Right cardiac atrium (tissue), 5 donors: ENCODE measurements around the gene RMI2. TPM values are rescaled to one million over a fixed set of nuclear protein-coding genes. Genes with fewer than 3 reads are reported as not detected.

ENCODE experiments used
- ATAC-seq, 2 donors: fragments of 200-7000 bp; cut with Tn5 transposase; one replicate each; pipeline versions ENCODE4 v1.8.0 to v1.9.1; 2020; ENCODE audit warnings: moderate library complexity in 2 of 2, mild to moderate bottlenecking in 1 of 2
- DNase-seq, 3 donors: peaks; one replicate each; pipeline ENCODE4 v3.0.0-alpha.2; 2020
- H3K27ac ChIP-seq: one replicate; pipeline ENCODE4 v1.5.1; 2013; ENCODE audit warnings: mild to moderate bottlenecking, low read length, control low read depth, moderate library complexity
- H3K27me3 ChIP-seq: one replicate; pipeline ENCODE4 v1.6.1; 2013; ENCODE audit not compliant: control insufficient read depth, insufficient read depth
- H3K4me1 ChIP-seq: one replicate; pipeline ENCODE4 v1.6.1; 2013; ENCODE audit warnings: low read length; ENCODE audit not compliant: control insufficient read depth, insufficient read depth
- H3K4me3 ChIP-seq: one replicate; pipeline ENCODE4 v1.5.1; 2013; ENCODE audit warnings: low read length, control low read depth
- H3K9me3 ChIP-seq: one replicate; pipeline ENCODE4 v1.6.1; 2013; ENCODE audit warnings: low read length; ENCODE audit not compliant: control insufficient read depth
- WGBS: extraction: QIAGEN DNeasy Blood & Tissue Kit; methylation state at CpG from one replicate; pipeline ENCODE4 v1.1.7; 2013; 5-methylcytosine and 5-hydroxymethylcytosine counted together
- intact Hi-C, 4 donors: fragments of 100-400 bp; cut with DNase I; formaldehyde crosslinking; loops; one replicate each; pipeline versions ENCODE4 v1.11.0 to v1.14.0; 2022 to 2023
- polyA plus RNA-seq: library from polyadenylated mRNA; stranded (reverse); fragments of 200-250 nt; gene quantifications from one replicate; pipeline ENCODE4 v1.2.3, GENCODE V29; 2013
- total RNA-seq, 4 donors: library from RNA; stranded (reverse); fragmentation: NEBNext Ultra II Directional; extraction: Animal tissue kit (Norgen Biotek cat#: 25700); gene quantifications; one replicate each; pipeline ENCODE4 v1.2.1, GENCODE V29; 2021
- donor health status: healthy with polysubstance abuse.
- donor health status: DM: no; HTN: yes; CAD: no.
- donor health status: DM: no; HTN: no; CAD: no.
- donor health status: DM: no; HTN: yes; CAD: no; lungs with severe emphysema.
- donor health status: DM: yes; HTN: yes; CAD: no.

RMI2 gene
- total and polyA plus RNA-seq, 5 donors, result 0.20 to 0.97 (median 0.53) TPM; not detected in 1

DNA sequence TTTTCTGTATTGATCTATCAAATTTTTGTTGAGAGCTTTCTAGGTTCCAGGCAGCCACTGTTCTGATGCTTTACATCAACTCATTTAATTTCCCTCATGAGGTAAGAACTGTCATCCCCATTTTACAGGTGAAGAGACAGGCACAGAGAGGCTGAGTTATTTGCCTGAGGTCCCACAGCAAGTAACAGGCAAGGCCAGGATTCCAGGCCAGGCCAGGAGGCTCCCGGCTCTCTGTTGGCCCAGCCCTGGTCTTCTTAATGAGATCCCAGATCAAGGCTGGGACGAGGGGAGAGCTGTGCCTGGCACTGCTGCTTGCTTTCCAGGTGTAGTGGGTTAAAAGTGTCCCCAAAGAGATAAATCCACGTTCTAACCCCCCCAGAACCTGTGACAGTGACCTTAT, 22.4 kb upstream of the RMI2 start:
- no peaks in the 10 kb centered on the region for H3K9me3 ChIP-seq
- intact Hi-C loops, result no loop called here
- H3K27ac ChIP-seq, result no peak overlapping the region
- WGBS, result 85% methylated on average over 3 of the region's 3 CpGs
- H3K27me3 ChIP-seq, result no peaks in the 10 kb centered on the region
- no peak for ATAC-seq
- H3K4me3 ChIP-seq, result no peak overlapping the region
- no peaks in the 10 kb centered on the region for H3K4me1 ChIP-seq
- DNase-seq, result no peak

DNA sequence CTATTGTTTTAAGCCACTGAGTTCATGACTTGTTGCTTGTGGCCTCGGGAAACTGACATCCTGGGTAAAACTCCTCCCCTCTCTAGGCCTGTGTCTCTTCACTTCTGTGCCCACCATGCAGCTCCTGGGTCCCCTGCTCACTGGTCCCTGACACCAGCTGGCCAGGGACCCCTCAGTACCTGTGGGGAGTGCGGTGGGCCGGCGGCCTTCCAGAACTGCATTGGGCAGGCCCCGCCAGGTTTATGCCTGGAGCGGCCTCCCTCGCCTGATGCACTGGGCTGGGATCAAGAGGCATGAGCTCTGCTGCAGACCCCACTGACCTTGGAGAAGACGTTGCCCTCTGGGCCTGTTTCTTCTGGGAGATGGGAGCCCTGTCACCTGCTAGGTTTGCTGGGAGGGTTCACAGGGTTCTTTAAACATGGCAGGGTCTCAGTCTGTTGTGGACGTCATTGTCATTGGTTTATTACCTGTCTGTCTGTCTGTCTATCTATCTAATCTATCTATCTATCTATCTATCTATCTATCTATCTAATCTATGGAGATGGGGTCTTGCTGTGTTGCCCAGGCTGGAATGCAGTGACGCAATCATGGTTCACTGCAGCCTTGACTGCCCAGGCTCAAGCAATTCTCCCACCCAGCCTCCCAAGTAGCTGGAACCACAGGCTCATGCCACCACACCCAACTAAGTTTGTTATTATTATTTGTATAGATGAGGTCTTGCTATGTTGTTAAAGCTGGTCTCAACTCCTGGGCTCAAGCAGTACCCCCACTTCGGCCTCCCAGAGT, 21.5 kb upstream of the RMI2 start:
- ATAC-seq (no peak), DNase-seq (no peak)
- no peak overlapping the region for H3K27ac ChIP-seq
- 90% methylated on average over 11 of the region's 11 CpGs for WGBS
- H3K9me3 ChIP-seq, result no peaks in the 10 kb centered on the region
- no peaks in the 10 kb centered on the region for H3K27me3 ChIP-seq
- H3K4me3 ChIP-seq, result no peak overlapping the region
- no peaks in the 10 kb centered on the region for H3K4me1 ChIP-seq
- intact Hi-C loops, result no loop called here

DNA sequence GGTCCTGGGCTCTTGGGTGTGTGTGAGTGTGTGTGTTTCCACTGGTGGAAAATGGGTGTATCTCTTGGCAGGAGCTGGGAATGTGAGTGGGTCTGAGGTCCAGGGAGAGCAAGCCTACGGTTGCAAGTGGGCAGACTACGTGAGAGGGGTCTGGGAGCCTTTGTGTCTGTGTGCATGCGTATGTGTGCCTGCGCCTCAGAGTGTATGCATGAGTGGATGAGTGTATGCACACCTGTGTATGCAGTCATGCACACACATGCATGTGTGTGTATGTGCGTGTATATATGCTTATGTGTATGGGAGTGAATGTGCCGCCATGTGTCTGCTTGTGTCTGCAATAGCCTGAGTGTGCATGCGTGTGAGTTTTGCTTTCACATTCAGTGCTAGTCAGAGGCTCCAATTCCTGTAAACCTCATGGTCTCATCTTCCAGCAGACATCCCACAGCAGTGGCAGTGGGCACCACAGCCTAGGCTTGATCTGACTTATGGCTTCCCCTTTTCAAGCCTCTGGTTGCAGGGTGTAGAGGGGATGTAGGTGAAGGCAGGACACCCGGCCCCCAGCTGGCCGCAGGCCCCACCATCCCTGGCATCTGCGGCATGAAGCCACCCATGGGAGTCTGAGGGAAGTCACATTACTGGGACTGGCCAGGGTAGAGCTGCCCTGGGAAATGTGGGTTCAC, 19.7 kb upstream of the RMI2 start:
- ATAC-seq (no peak), DNase-seq (no peak)
- Histone ChIP-seq H3K4me1 (no peaks in the 10 kb centered on the region), H3K27ac (no peak overlapping the region), H3K4me3 (no peak overlapping the region), H3K27me3 (no peaks in the 10 kb centered on the region), H3K9me3 (no peaks in the 10 kb centered on the region)
- intact Hi-C loops, result no loop called here
- WGBS, result 76% methylated on average over 10 of the region's 10 CpGs

DNA sequence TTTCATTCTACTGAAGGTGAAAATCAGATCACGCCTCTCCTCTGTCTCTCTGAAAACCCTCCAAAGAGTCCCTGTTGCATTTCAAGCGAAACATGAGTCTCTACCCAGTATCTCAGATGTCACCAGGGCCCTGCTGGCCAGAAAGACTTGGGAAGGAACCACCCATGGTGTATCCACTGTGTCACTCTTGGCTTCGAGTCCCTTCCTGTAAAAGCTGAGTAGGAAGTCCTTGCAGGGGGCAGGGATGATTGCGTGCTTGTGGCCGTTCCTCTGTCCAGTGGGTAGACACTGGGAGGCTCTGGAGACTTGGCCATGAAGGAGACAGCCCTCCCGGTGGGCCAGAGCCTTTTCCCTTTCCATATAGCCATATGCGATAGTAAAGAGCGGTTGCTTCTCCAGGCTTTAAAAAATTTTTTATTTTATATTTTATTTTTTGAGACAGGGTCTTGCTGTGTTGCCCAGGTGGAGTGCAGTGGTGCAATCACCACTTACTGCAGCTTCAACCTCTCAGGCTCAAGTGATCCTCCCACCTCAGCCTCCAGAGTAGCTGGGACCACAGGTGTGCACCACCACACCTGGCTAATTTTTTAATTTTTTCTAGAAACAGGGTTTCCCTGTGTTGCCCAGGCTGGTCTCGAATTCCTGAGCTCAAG, 19.0 kb upstream of the RMI2 start:
- no peaks in the 10 kb centered on the region for H3K4me1 ChIP-seq
- intact Hi-C loops, result no loop called here
- WGBS, result 66% methylated on average over 9 of the region's 9 CpGs

GRCh38 chr16:11326737-11327276, 18.5 kb upstream of the RMI2 start:
- no peak overlapping the region for H3K4me3 ChIP-seq
- H3K27ac ChIP-seq, result no peak overlapping the region
- no peaks in the 10 kb centered on the region for H3K27me3 ChIP-seq
- no peaks in the 10 kb centered on the region for H3K9me3 ChIP-seq
- intact Hi-C loops, result no loop called here
- 91% methylated on average over 9 of the region's 9 CpGs for WGBS
- DNase-seq, result no peak
- H3K4me1 ChIP-seq, result no peaks in the 10 kb centered on the region
- ATAC-seq, result no peak

More for the DNA sequence above, 19.0 kb upstream of the RMI2 start:
- no peaks in the 10 kb centered on the region for H3K27me3 ChIP-seq
- ATAC-seq (peak in 1 of 2 donors; percentile 62), DNase-seq (no peak)
- no peak overlapping the region for H3K4me3 ChIP-seq
- no peaks in the 10 kb centered on the region for H3K9me3 ChIP-seq
- H3K27ac ChIP-seq, result no peak overlapping the region

- no peak overlapping the region for H3K27ac ChIP-seq
- WGBS, result 84% methylated on average over 23 of the region's 23 CpGs
- peak in 1 of 3 donors; percentile 70 for DNase-seq
Observed at GRCh38 chr16:11327277-11328171, 17.7 kb upstream of the RMI2 start.

GRCh38 chr16:11328172-11329070, 16.8 kb upstream of the RMI2 start:
- peak; percentile 87 to 90 for ATAC-seq
- no peaks in the 10 kb centered on the region for H3K4me1 ChIP-seq
- 36% methylated on average over 12 of the region's 12 CpGs for WGBS
- intact Hi-C loops, result no loop called here
- H3K4me3 ChIP-seq, result no peak overlapping the region
- H3K27ac ChIP-seq, result no peak overlapping the region
- DNase-seq, result peak; percentile 79 to 86 (median 85)
- H3K27me3 ChIP-seq, result no peaks in the 10 kb centered on the region
- no peaks in the 10 kb centered on the region for H3K9me3 ChIP-seq

More at GRCh38 chr16:11327277-11328171, 17.7 kb upstream of the RMI2 start:
- no peak overlapping the region for H3K4me3 ChIP-seq
- H3K4me1 ChIP-seq, result no peaks in the 10 kb centered on the region
- intact Hi-C loops, result no loop called here
- H3K9me3 ChIP-seq, result no peaks in the 10 kb centered on the region
- ATAC-seq, result no peak
- H3K27me3 ChIP-seq, result no peaks in the 10 kb centered on the region

- intact Hi-C loops, result no loop called here
- no peak for ATAC-seq
- no peaks in the 10 kb centered on the region for H3K4me1 ChIP-seq
- no peaks in the 10 kb centered on the region for H3K9me3 ChIP-seq
- H3K27ac ChIP-seq, result no peak overlapping the region
- no peak overlapping the region for H3K4me3 ChIP-seq
- DNase-seq, result no peak
- 20% methylated on average over 6 of the region's 6 CpGs for WGBS
- H3K27me3 ChIP-seq, result no peaks in the 10 kb centered on the region
Observed at GRCh38 chr16:11329071-11329491, 16.2 kb upstream of the RMI2 start.

DNA sequence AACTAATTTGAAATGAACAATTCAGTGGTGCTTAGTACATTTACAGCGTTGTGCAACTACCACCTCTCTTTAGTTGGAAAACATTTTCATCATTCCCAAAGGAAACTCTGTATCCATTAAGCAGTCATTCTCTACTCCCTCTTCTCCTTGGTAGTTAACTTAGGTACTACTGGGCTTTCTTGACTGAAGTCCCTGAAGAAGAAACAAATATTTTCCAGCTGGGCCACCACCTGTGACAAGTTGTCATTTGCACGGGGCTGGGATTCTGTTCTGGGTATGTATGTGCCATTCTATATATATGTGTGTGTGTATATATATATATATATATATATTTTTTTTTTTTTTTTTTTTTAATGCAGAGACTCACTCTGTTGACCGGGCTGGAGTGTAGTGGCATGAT, 15.4 kb upstream of the RMI2 start:
- Histone ChIP-seq H3K4me1 (no peaks in the 10 kb centered on the region), H3K4me3 (no peak overlapping the region), H3K27me3 (no peaks in the 10 kb centered on the region), H3K9me3 (no peaks in the 10 kb centered on the region), H3K27ac (no peak overlapping the region)
- intact Hi-C loops, result no loop called here
- 77% methylated on average over 3 of the region's 3 CpGs for WGBS
- ATAC-seq (no peak), DNase-seq (no peak)
